22Rv1 (cell line): ENCODE results near the gene HAGH.

Source experiments
- ZFX ChIP-seq: fragments of 450-650 bp; IDR thresholded peaks from 2 replicates; pipeline ENCODE4 v1.6.1; 2017; ENCODE audit warnings: antibody characterized with exemption, borderline replicate concordance
- TF ChIP-seq, protein P1 (sequence below): fragments of 450-650 bp; IDR thresholded peaks from 2 replicates; pipeline ENCODE4 v1.5.1; 2017; ENCODE audit warnings: mild to moderate bottlenecking

DNA sequence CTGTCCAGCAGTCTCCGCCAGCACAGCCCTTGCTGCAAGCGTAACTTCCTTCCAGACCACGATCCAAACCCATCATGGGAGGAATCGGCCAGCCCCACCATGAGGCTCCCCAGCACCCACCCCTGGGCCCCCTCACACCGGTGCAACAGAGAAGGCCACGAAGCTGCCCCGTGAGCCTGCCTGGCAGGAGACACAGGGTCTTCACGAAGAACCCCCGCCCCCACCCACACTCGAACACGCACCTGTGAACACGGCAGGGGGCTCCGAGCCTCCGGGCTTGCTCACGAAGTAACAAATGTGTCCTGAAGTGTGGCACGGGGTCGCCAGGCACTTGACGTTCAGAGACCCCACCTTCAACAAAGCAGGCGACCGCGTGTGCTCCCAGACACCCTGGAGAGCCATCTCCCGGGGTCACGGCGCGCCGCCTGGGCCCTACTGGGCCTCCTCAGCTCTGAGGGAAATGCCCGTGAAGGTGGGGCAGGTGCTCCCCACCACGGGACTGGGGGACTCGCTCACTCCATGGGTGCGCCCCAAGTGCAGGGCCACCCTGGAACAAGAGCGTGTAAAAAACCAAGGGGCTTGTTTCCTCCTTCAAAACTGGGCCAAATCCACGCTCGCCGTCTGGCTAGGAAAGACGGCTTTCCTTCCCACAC is 7.6 kb downstream of the HAGH start:
- TF ChIP-seq, protein P1, sequence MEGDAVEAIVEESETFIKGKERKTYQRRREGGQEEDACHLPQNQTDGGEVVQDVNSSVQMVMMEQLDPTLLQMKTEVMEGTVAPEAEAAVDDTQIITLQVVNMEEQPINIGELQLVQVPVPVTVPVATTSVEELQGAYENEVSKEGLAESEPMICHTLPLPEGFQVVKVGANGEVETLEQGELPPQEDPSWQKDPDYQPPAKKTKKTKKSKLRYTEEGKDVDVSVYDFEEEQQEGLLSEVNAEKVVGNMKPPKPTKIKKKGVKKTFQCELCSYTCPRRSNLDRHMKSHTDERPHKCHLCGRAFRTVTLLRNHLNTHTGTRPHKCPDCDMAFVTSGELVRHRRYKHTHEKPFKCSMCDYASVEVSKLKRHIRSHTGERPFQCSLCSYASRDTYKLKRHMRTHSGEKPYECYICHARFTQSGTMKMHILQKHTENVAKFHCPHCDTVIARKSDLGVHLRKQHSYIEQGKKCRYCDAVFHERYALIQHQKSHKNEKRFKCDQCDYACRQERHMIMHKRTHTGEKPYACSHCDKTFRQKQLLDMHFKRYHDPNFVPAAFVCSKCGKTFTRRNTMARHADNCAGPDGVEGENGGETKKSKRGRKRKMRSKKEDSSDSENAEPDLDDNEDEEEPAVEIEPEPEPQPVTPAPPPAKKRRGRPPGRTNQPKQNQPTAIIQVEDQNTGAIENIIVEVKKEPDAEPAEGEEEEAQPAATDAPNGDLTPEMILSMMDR = no peak
- TF ChIP-seq ZFX = no peak
